ENCODE data around the gene CCR6. TPM values are rescaled to one million over a fixed set of nuclear protein-coding genes. Genes with fewer than 3 reads are reported as not detected.

The CCR6 gene
- total and polyA plus RNA-seq, 4 donors: 0.17 TPM; not detected in 3

GRCh38 chr6:167148997-167149396, 26.1 kb downstream of the CCR6 start:
- no peak overlapping the region for H3K27ac ChIP-seq (ENCODE audit: low read depth, low read length)
- no peaks in the 10 kb centered on the region for H3K27me3 ChIP-seq (ENCODE audit: control insufficient read depth, insufficient read depth, low read length)
- DNase-seq (ENCODE audit: low read depth in 4 of 6, low spot score in 6 of 6): no peak
- no peaks in the 10 kb centered on the region for H3K9me3 ChIP-seq (ENCODE audit: control insufficient read depth, insufficient read depth, low read length)
- H3K4me3 ChIP-seq (ENCODE audit: low read depth, low read length): no peak overlapping the region
- H3K4me1 ChIP-seq (ENCODE audit: control insufficient read depth, insufficient read depth, low read length): peaks cover 15% of the 10 kb centered on the region
- WGBS (ENCODE audit: insufficient coverage): no CpG with 5 or more reads among the region's 5 CpGs
- H3K36me3 ChIP-seq (ENCODE audit: control insufficient read depth, insufficient read depth, low read length): no peaks in the 10 kb centered on the region

DNA sequence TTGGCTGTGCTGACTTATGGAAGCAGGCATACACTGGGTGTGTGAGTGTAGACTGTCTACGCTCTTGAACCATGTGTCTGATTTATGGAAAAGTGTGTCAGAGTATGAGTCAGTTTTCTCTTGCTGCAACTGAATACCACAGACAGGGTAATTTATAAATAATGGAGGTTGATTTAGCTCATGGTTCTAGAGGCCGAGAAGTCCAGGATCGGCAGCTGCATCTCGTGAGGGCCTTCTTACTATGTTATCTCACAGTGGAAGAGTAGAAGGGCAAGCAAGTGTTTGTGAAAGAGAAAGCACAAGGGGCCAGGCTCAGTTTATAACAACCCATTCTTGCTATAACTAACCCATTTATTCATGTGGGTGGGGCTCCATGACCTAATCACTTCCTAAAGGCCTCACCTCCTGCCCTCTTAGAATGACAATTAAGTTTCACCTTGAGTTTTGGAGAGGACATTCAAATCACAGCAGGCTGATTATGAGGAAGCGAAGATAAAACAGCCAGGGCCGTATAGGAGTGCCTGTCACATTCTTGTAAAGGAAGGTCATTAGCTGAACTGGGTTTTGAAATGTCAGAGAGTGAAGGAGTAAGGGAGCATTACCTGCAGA, 28.1 kb downstream of the CCR6 start:
- Histone ChIP-seq H3K27me3 (ENCODE audit: control insufficient read depth, insufficient read depth, low read length) (no peaks in the 10 kb centered on the region), H3K9me3 (ENCODE audit: control insufficient read depth, insufficient read depth, low read length) (no peaks in the 10 kb centered on the region), H3K27ac (ENCODE audit: low read depth, low read length) (no peak overlapping the region), H3K4me3 (ENCODE audit: low read depth, low read length) (no peak overlapping the region), H3K36me3 (ENCODE audit: control insufficient read depth, insufficient read depth, low read length) (no peaks in the 10 kb centered on the region), H3K4me1 (ENCODE audit: control insufficient read depth, insufficient read depth, low read length) (peaks cover 20% of the 10 kb centered on the region)
- DNase-seq (ENCODE audit: low read depth in 4 of 6, low spot score in 6 of 6): no peak
- WGBS (ENCODE audit: insufficient coverage): 85% methylated on average over 3 of the region's 6 CpGs

DNA sequence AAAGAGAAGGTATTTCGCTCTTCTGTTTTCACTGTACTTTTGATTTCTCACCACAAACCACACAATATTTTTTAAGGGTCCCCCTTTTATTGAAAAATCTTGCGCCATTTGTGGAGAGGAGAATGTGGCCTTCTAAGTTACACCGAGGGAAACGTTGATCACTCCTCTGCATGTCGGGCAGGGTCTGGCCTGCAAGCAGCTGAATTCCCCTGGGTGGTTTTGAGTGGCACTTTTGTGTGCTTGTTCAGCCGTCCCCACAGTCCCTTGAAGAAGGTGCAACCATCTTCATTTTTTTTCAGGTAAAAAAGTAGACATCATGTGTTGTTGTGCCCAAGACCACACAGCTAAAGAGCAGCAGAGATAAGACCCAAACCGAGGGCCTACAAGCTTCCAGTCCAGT, 28.8 kb downstream of the CCR6 start:
- WGBS (ENCODE audit: insufficient coverage): 94% methylated on average over 6 of the region's 7 CpGs

DNA sequence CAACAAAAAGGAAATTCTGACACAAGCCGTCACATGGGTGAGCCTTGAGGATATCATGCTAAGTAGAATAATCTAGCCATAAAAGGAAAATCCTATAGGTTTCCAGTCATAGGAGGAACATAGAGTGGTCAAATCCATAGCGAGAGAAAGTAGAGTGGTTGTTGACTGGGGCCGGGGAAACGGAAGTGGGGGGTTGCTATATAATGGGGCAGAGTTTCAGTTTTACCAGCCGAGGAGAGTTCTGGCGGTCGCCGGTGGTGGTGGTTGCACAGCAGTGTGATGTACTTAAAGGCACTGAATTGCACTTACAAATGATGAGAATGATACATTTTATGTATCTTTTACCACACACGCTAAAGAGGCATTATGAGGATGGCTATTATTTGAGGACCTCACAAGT, 30.0 kb downstream of the CCR6 start:
- H3K4me1 ChIP-seq (ENCODE audit: control insufficient read depth, insufficient read depth, low read length): peaks cover 11% of the 10 kb centered on the region
- no peaks in the 10 kb centered on the region for H3K9me3 ChIP-seq (ENCODE audit: control insufficient read depth, insufficient read depth, low read length)
- WGBS (ENCODE audit: insufficient coverage): 88% methylated on average over 4 of the region's 9 CpGs
- H3K27me3 ChIP-seq (ENCODE audit: control insufficient read depth, insufficient read depth, low read length): no peaks in the 10 kb centered on the region
- no peak overlapping the region for H3K27ac ChIP-seq (ENCODE audit: low read depth, low read length)
- DNase-seq (ENCODE audit: low read depth in 4 of 6, low spot score in 6 of 6): no peak
- H3K4me3 ChIP-seq (ENCODE audit: low read depth, low read length): no peak overlapping the region
- H3K36me3 ChIP-seq (ENCODE audit: control insufficient read depth, insufficient read depth, low read length): no peaks in the 10 kb centered on the region

More for the DNA sequence above, 28.8 kb downstream of the CCR6 start:
- Histone ChIP-seq H3K4me3 (ENCODE audit: low read depth, low read length) (no peak overlapping the region), H3K4me1 (ENCODE audit: control insufficient read depth, insufficient read depth, low read length) (peaks cover 19% of the 10 kb centered on the region), H3K27ac (ENCODE audit: low read depth, low read length) (no peak overlapping the region), H3K9me3 (ENCODE audit: control insufficient read depth, insufficient read depth, low read length) (no peaks in the 10 kb centered on the region), H3K36me3 (ENCODE audit: control insufficient read depth, insufficient read depth, low read length) (no peaks in the 10 kb centered on the region), H3K27me3 (ENCODE audit: control insufficient read depth, insufficient read depth, low read length) (no peaks in the 10 kb centered on the region)
- DNase-seq (ENCODE audit: low read depth in 4 of 6, low spot score in 6 of 6): no peak

DNA sequence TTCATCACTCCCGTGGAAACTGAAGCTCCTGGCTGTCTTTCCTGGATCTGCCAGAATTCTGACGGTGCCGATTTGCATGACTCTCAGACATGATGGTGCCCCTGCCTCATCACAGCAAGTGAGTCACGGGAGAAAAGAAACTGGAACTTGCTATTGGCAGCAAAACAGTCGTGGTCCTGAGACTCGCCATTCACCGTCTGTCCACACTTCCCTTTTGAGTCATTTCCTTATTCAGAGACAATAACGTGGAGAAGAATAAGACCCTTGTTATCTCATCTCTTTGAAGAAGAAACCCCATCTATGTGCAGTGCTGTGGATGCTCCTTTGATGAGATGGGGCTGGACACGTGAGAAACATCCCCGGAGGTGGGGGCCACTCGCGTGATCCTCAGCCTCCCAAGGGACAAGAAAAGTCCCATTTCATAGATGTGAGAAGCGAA, 30.6 kb downstream of the CCR6 start:
- Histone ChIP-seq H3K4me3 (ENCODE audit: low read depth, low read length) (no peak overlapping the region), H3K4me1 (ENCODE audit: control insufficient read depth, insufficient read depth, low read length) (peaks cover 11% of the 10 kb centered on the region), H3K27ac (ENCODE audit: low read depth, low read length) (no peak overlapping the region), H3K9me3 (ENCODE audit: control insufficient read depth, insufficient read depth, low read length) (no peaks in the 10 kb centered on the region), H3K36me3 (ENCODE audit: control insufficient read depth, insufficient read depth, low read length) (no peaks in the 10 kb centered on the region), H3K27me3 (ENCODE audit: control insufficient read depth, insufficient read depth, low read length) (no peaks in the 10 kb centered on the region)
- DNase-seq (ENCODE audit: low read depth in 4 of 6, low spot score in 6 of 6): peak in 2 of 6 donors; percentile 41 to 51
- WGBS (ENCODE audit: insufficient coverage): 38% methylated on average over 11 of the region's 13 CpGs

GRCh38 chr6:167154291-167154690, 31.4 kb downstream of the CCR6 start:
- DNase-seq (ENCODE audit: low read depth in 4 of 6, low spot score in 6 of 6): no peak
- H3K27me3 ChIP-seq (ENCODE audit: control insufficient read depth, insufficient read depth, low read length): no peaks in the 10 kb centered on the region
- H3K27ac ChIP-seq (ENCODE audit: low read depth, low read length): no peak overlapping the region
- no peaks in the 10 kb centered on the region for H3K9me3 ChIP-seq (ENCODE audit: control insufficient read depth, insufficient read depth, low read length)
- H3K36me3 ChIP-seq (ENCODE audit: control insufficient read depth, insufficient read depth, low read length): no peaks in the 10 kb centered on the region
- WGBS (ENCODE audit: insufficient coverage): 82% methylated on average over 9 of the region's 9 CpGs
- H3K4me3 ChIP-seq (ENCODE audit: low read depth, low read length): no peak overlapping the region
- H3K4me1 ChIP-seq (ENCODE audit: control insufficient read depth, insufficient read depth, low read length): peaks cover 11% of the 10 kb centered on the region

GRCh38 chr6:167154895-167155294, 32.0 kb downstream of the CCR6 start:
- H3K4me3 ChIP-seq (ENCODE audit: low read depth, low read length): no peak overlapping the region
- no peaks in the 10 kb centered on the region for H3K9me3 ChIP-seq (ENCODE audit: control insufficient read depth, insufficient read depth, low read length)
- no peak overlapping the region for H3K27ac ChIP-seq (ENCODE audit: low read depth, low read length)
- no peaks in the 10 kb centered on the region for H3K36me3 ChIP-seq (ENCODE audit: control insufficient read depth, insufficient read depth, low read length)
- WGBS (ENCODE audit: insufficient coverage): no CpG with 5 or more reads among the region's 2 CpGs
- H3K4me1 ChIP-seq (ENCODE audit: control insufficient read depth, insufficient read depth, low read length): peaks cover 11% of the 10 kb centered on the region
- H3K27me3 ChIP-seq (ENCODE audit: control insufficient read depth, insufficient read depth, low read length): no peaks in the 10 kb centered on the region
- no peak for DNase-seq (ENCODE audit: low read depth in 4 of 6, low spot score in 6 of 6)

- H3K36me3 ChIP-seq (ENCODE audit: control insufficient read depth, insufficient read depth, low read length): no peaks in the 10 kb centered on the region
- no peaks in the 10 kb centered on the region for H3K9me3 ChIP-seq (ENCODE audit: control insufficient read depth, insufficient read depth, low read length)
- no peaks in the 10 kb centered on the region for H3K27me3 ChIP-seq (ENCODE audit: control insufficient read depth, insufficient read depth, low read length)
- DNase-seq (ENCODE audit: low read depth in 4 of 6, low spot score in 6 of 6): no peak
- peaks cover 11% of the 10 kb centered on the region for H3K4me1 ChIP-seq (ENCODE audit: control insufficient read depth, insufficient read depth, low read length)
- 99% methylated on average over 13 of the region's 19 CpGs for WGBS (ENCODE audit: insufficient coverage)
- H3K4me3 ChIP-seq (ENCODE audit: low read depth, low read length): no peak overlapping the region
- H3K27ac ChIP-seq (ENCODE audit: low read depth, low read length): no peak overlapping the region
These were observed 34.5 kb downstream of the CCR6 start for GRCh38 chr6:167157414-167157813.

- WGBS (ENCODE audit: insufficient coverage): 78% methylated on average over 2 of the region's 4 CpGs
- no peaks in the 10 kb centered on the region for H3K9me3 ChIP-seq (ENCODE audit: control insufficient read depth, insufficient read depth, low read length)
- H3K27me3 ChIP-seq (ENCODE audit: control insufficient read depth, insufficient read depth, low read length): no peaks in the 10 kb centered on the region
- no peak for DNase-seq (ENCODE audit: low read depth in 4 of 6, low spot score in 6 of 6)
- H3K4me3 ChIP-seq (ENCODE audit: low read depth, low read length): no peak within 1 kb of the TSS
- no peak within 1 kb of the TSS for H3K27ac ChIP-seq (ENCODE audit: low read depth, low read length)
- no peaks in the 10 kb centered on the region for H3K36me3 ChIP-seq (ENCODE audit: control insufficient read depth, insufficient read depth, low read length)
- H3K4me1 ChIP-seq (ENCODE audit: control insufficient read depth, insufficient read depth, low read length): peaks cover 11% of the 10 kb centered on the region
These were observed 35.0 kb downstream of the CCR6 start, which contains the start of gene GPR31 for GRCh38 chr6:167157863-167158262. GPR31 (minus strand) TSS chr6:167157980; CDS start chr6:167157831, 149 bp downstream.

GRCh38 chr6:167161851-167162467, 39.1 kb downstream of the CCR6 start:
- H3K9me3 ChIP-seq (ENCODE audit: control insufficient read depth, insufficient read depth, low read length): no peaks in the 10 kb centered on the region
- WGBS (ENCODE audit: insufficient coverage): 83% methylated on average over 4 of the region's 5 CpGs
- H3K27ac ChIP-seq (ENCODE audit: low read depth, low read length): no peak overlapping the region
- no peak for DNase-seq (ENCODE audit: low read depth in 4 of 6, low spot score in 6 of 6)
- no peaks in the 10 kb centered on the region for H3K36me3 ChIP-seq (ENCODE audit: control insufficient read depth, insufficient read depth, low read length)
- H3K4me1 ChIP-seq (ENCODE audit: control insufficient read depth, insufficient read depth, low read length): no peaks in the 10 kb centered on the region
- no peaks in the 10 kb centered on the region for H3K27me3 ChIP-seq (ENCODE audit: control insufficient read depth, insufficient read depth, low read length)
- no peak overlapping the region for H3K4me3 ChIP-seq (ENCODE audit: low read depth, low read length)

Data from spinal cord (tissue), 10 donors.